ENCODE results near the gene MACROD2.
"Not testable (repeated sequence)": the region's sequence is repeated elsewhere in the genome, so short reads cannot be mapped to it uniquely, and the experiment has no call there.

MACROD2 gene

DNA sequence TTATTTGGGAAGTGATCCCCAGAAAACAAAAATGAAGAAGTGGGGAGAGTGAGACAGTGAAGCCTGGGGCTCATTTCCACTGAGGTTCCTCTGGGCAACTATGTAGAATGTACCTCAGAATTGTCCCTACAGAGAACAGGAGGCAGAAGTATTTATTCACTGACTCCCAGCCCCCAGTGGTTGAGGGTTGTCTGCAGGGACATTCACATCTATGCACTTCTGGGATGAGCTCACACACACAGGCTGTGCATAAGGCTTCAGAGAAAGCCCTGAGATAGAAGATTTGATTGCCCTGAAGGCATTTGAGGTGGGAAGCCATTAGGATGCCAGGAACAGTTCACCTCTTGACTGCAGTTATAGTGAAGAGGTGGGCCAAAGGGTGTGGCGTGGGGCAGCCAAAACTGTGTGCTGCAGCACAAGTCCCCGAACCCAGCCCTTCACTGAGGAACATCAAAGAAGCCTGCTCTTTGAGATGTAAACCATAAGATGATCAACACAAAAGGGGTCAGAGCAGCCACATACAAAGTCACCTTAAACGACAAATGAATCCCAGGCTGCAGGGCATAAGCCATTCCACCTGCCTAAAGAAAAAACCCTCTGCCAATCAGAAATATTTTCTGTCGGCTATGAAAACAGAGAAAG lies 1195.9 kb downstream of the MACROD2 start:
- TF ChIP-seq, protein P1, sequence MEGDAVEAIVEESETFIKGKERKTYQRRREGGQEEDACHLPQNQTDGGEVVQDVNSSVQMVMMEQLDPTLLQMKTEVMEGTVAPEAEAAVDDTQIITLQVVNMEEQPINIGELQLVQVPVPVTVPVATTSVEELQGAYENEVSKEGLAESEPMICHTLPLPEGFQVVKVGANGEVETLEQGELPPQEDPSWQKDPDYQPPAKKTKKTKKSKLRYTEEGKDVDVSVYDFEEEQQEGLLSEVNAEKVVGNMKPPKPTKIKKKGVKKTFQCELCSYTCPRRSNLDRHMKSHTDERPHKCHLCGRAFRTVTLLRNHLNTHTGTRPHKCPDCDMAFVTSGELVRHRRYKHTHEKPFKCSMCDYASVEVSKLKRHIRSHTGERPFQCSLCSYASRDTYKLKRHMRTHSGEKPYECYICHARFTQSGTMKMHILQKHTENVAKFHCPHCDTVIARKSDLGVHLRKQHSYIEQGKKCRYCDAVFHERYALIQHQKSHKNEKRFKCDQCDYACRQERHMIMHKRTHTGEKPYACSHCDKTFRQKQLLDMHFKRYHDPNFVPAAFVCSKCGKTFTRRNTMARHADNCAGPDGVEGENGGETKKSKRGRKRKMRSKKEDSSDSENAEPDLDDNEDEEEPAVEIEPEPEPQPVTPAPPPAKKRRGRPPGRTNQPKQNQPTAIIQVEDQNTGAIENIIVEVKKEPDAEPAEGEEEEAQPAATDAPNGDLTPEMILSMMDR (IDR thresholded peaks at IDR 0.05; ENCODE audit: control insufficient read depth, insufficient read depth, low read depth, low read length, missing control alignments) = no peak
- H3K4me3 ChIP-seq (ENCODE audit: control insufficient read depth, low read depth, low read length) = no peak overlapping the region
- no peak for DNase-seq (ENCODE audit: low read depth)

DNA sequence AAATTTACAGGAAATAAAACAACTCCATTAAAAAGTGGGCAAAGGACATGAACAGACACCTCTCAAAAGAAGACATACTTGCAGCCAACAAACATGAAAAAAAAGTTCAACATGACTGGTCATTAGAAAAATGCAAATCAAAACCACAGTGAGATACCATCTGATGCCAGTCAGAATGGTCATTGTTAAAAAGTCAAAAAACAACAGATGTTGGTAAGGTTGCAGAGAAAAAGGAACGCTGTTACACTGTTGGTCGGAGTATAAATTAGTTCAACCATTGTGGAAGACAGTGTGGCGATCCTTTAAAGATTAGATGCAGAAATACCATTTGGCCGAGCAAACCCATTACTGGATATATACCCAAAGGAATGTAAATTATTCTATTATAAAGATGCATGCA lies 1200.1 kb downstream of the MACROD2 start:
- TF ChIP-seq, protein P1 (IDR thresholded peaks at IDR 0.05; ENCODE audit: control insufficient read depth, insufficient read depth, low read depth, low read length, missing control alignments) = no peak
- no peak for DNase-seq (ENCODE audit: low read depth)
- H3K4me3 ChIP-seq (ENCODE audit: control insufficient read depth, low read depth, low read length) = no peak overlapping the region

DNA sequence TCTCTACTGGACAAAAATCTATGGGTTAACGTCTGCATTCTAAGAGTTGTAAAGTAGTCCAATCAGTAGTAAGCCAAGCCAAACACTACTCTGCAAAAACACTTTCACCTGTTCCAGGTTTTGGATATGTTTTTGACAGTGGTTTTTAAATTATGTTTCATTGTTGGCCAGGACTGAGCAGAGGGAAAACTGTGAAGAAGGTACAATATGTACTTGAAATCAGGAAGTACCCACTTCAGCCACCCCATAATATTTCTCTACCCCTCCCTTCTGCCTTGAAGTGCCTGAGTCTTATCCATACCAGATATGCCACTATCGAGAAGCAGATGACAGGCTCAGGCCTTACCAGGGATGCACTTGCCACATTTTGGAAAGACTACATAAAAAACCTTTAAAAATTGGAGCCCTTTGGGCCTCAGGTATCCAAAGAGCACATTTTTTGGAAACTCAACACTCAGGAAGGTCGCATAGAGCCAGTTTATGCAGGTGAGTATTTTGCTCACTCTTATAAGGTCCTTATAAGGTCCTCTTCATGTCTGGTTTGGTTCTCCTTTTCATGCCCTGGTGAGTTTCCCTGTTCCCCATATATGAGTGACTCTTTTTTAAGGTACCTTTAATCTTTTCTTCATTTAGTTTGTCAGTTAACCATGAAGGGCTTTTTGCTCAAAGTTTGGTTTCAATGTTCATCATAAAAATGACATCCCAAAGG lies 1201.4 kb downstream of the MACROD2 start:
- no peak for DNase-seq (ENCODE audit: low read depth)
- TF ChIP-seq, protein P1 (IDR thresholded peaks at IDR 0.05; ENCODE audit: control insufficient read depth, insufficient read depth, low read depth, low read length, missing control alignments) = no peak

DNA sequence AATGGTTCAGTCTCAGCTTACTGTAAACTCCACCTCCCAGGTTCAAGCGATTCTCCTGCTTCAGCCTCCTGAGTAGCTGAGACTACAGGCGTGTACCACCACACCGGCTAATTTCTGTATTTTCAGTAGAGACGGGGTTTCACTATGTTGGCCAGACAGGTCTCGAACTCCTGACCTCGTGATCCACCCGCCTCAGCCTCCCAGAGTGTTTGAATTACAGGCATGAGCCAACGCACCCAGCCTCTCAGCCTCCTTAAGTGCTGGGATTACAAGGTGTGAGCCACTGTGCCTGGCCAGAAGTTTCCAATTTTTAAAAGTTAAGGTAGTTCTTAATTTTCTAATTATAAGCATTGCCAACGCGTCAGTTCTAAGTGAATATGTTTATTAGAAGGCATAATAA lies 1202.7 kb downstream of the MACROD2 start:
- DNase-seq (ENCODE audit: low read depth); H3K4me3 ChIP-seq (ENCODE audit: control insufficient read depth, low read depth, low read length): not testable (repeated sequence)

More for the DNA sequence above, 1201.4 kb downstream of the MACROD2 start:
- no peak overlapping the region for H3K4me3 ChIP-seq (ENCODE audit: control insufficient read depth, low read depth, low read length)

DNA sequence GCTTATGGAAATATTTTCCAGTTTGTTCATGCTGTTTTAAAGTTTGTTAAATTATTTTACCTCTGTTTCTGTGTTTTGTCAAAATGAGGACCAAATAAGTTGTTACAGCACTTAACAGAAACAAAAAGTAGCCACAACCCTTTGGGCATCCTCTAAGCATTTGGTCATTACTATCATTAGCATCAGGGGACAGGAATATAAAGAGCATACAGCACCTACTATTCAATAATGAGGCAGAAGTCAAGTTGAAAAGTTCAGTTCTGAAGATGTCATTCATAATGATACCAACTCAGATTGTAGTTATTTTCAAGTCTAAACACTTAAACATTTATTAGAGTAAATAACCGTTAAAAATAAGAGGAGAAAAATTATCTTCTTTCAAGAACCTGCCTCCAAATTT lies 1204.4 kb downstream of the MACROD2 start:
- no peak overlapping the region for H3K4me3 ChIP-seq (ENCODE audit: control insufficient read depth, low read depth, low read length)
- DNase-seq (ENCODE audit: low read depth) = no peak
- TF ChIP-seq, protein P1 (IDR thresholded peaks at IDR 0.05; ENCODE audit: control insufficient read depth, insufficient read depth, low read depth, low read length, missing control alignments) = no peak

DNA sequence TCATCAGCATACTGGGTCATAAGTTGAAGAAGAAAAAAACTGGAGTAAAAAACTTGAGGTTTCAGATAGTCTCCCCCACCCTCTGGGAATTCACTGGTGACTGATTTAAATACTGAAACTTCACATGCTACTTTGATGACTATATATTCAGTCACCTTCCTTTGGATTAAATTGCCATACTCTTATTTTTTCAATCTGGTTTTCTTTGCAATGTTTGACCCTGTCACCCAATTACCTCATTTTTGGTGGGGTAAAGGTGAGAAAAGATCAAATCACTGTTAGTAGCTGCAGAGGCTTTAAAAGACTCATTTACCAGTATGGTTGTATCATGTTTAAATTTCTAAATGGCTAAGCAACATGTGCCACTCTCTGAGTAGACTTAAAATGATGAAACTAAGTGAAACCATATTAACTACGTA lies 1204.8 kb downstream of the MACROD2 start:
- TF ChIP-seq, protein P1 (IDR thresholded peaks at IDR 0.05; ENCODE audit: control insufficient read depth, insufficient read depth, low read depth, low read length, missing control alignments) = no peak
- no peak overlapping the region for H3K4me3 ChIP-seq (ENCODE audit: control insufficient read depth, low read depth, low read length)
- DNase-seq (ENCODE audit: low read depth) = no peak

DNA sequence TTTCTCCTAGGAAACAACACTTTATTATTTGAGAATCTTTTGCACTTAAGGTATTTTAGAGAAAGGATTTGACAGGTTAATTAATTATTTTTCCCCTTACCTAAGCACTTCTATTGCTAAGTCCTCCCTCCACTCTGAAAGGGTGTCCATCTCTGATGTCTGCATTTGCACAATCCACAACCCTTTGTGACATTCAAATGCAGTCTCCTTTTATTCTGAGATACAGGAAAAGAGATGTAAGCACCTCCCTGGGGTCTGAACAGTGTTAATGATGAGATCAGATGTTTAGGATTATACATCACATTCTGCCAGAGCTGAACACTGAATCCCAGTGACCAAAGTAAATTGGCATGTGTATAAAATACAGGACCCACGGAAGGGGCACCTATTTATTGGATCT lies 1206.3 kb downstream of the MACROD2 start:
- H3K4me3 ChIP-seq (ENCODE audit: control insufficient read depth, low read depth, low read length) = no peak overlapping the region
- DNase-seq (ENCODE audit: low read depth) = no peak
- TF ChIP-seq, protein P1 (IDR thresholded peaks at IDR 0.05; ENCODE audit: control insufficient read depth, insufficient read depth, low read depth, low read length, missing control alignments) = no peak
